Parathyroid adenoma (tissue), 2 donors: ENCODE data around the gene RALB.

Source experiments
- H2AFZ ChIP-seq: fragments of 300-600 bp; sonication (generic); one replicate; pipeline ENCODE4 v1.7.0; 2017; ENCODE audit warnings: antibody characterized with exemption, mild to moderate bottlenecking
- H3K27ac ChIP-seq: fragments of 300-600 bp; sonication (generic); one replicate; pipeline ENCODE4 v1.7.0; 2017
- H3K27me3 ChIP-seq: fragments of 300-600 bp; sonication (generic); one replicate; pipeline ENCODE4 v1.7.0; 2017; ENCODE audit warnings: low read length; ENCODE audit not compliant: control insufficient read depth, insufficient read depth
- H3K36me3 ChIP-seq: fragments of 300-600 bp; sonication (generic); one replicate; pipeline ENCODE4 v1.7.0; 2017; ENCODE audit warnings: low read length; ENCODE audit not compliant: control insufficient read depth, insufficient read depth
- H3K4me1 ChIP-seq: fragments of 300-600 bp; sonication (generic); one replicate; pipeline ENCODE4 v1.7.0; 2017; ENCODE audit warnings: control low read depth
- H3K4me2 ChIP-seq: fragments of 300-600 bp; sonication (generic); one replicate; pipeline ENCODE4 v1.7.0; 2017; ENCODE audit warnings: low read length
- H3K4me3 ChIP-seq: fragments of 300-600 bp; sonication (generic); one replicate; pipeline ENCODE4 v1.7.0; 2017; ENCODE audit warnings: low read depth, low read length
- H3K79me2 ChIP-seq: fragments of 300-600 bp; sonication (generic); one replicate; pipeline ENCODE4 v1.7.0; 2017; ENCODE audit warnings: control low read depth
- H3K9ac ChIP-seq: fragments of 300-600 bp; sonication (generic); one replicate; pipeline ENCODE4 v1.7.0; 2017; ENCODE audit warnings: mild to moderate bottlenecking
- H3K9me3 ChIP-seq: fragments of 300-600 bp; sonication (generic); one replicate; pipeline ENCODE4 v1.7.0; 2017; ENCODE audit warnings: low read length; ENCODE audit not compliant: control insufficient read depth
- TF ChIP-seq, protein P1 (sequence below): fragments of 300-600 bp; sonication (generic); IDR thresholded peaks from one replicate; pipeline ENCODE4 v1.7.0; 2017; ENCODE audit warnings: antibody characterized with exemption, mild to moderate bottlenecking
- donor health status: primary hyperparathyroidism.

Gene RALB

DNA sequence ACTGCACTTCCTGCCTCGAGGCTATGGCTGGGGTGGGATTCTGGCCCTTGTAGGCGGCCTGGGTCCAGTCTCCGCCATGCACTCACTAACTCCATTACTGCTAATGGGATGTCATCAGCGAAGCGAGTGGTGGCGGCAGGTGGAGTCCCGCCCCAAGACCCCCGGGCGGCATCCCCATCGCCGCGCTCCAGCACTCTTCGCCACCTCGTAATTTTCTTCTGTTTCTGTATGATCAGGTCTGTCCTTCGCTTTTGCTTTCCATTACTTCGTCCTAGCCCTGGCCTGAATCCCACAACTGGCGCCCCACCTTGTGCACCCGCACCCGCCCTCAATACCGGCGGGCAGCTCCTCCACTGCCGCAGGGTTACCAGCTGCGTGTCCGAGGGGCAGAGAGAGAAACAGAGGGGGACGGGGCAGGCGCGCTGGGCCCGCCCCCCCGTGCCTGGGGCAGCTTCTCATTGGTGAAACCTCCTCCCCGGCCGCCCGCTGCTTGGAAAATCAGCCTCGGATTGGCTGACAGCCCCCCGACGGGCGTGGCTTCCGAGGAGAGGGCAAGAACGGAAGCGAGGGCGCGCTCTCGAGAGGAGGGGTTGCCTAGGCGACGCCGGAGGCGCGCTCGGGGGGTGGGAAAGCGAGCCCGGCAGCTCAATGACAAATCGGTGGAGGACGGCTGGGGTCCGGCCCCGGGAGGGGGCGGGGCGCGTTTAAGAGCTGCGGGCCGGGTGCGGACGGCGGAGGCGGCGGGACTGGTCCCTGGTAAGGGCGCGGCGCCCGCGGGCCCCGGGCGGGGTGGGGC, at the start of gene RALB:
Gene RALB (plus strand): TSS at position 628 of the 796 bp plus-strand sequence. CDS start 25,813 bp downstream, outside the sequence.
- peak within 1 kb of the TSS; percentile 58 for H2AFZ ChIP-seq
- no peaks in the 10 kb centered on the region for H3K36me3 ChIP-seq
- peak within 1 kb of the TSS; percentile 93 for H3K9ac ChIP-seq
- no peaks in the 10 kb centered on the region for H3K9me3 ChIP-seq
- H3K27me3 ChIP-seq = no peaks in the 10 kb centered on the region
- peaks cover 45% of the 10 kb centered on the region for H3K79me2 ChIP-seq
- peak within 1 kb of the TSS; percentile 75 for H3K4me2 ChIP-seq
- peak within 1 kb of the TSS; percentile 98 for H3K4me3 ChIP-seq
- TF ChIP-seq, protein P1, sequence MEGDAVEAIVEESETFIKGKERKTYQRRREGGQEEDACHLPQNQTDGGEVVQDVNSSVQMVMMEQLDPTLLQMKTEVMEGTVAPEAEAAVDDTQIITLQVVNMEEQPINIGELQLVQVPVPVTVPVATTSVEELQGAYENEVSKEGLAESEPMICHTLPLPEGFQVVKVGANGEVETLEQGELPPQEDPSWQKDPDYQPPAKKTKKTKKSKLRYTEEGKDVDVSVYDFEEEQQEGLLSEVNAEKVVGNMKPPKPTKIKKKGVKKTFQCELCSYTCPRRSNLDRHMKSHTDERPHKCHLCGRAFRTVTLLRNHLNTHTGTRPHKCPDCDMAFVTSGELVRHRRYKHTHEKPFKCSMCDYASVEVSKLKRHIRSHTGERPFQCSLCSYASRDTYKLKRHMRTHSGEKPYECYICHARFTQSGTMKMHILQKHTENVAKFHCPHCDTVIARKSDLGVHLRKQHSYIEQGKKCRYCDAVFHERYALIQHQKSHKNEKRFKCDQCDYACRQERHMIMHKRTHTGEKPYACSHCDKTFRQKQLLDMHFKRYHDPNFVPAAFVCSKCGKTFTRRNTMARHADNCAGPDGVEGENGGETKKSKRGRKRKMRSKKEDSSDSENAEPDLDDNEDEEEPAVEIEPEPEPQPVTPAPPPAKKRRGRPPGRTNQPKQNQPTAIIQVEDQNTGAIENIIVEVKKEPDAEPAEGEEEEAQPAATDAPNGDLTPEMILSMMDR = no peak
- peak within 1 kb of the TSS; percentile 90 for H3K27ac ChIP-seq
- H3K4me1 ChIP-seq = peaks cover 21% of the 10 kb centered on the region

DNA sequence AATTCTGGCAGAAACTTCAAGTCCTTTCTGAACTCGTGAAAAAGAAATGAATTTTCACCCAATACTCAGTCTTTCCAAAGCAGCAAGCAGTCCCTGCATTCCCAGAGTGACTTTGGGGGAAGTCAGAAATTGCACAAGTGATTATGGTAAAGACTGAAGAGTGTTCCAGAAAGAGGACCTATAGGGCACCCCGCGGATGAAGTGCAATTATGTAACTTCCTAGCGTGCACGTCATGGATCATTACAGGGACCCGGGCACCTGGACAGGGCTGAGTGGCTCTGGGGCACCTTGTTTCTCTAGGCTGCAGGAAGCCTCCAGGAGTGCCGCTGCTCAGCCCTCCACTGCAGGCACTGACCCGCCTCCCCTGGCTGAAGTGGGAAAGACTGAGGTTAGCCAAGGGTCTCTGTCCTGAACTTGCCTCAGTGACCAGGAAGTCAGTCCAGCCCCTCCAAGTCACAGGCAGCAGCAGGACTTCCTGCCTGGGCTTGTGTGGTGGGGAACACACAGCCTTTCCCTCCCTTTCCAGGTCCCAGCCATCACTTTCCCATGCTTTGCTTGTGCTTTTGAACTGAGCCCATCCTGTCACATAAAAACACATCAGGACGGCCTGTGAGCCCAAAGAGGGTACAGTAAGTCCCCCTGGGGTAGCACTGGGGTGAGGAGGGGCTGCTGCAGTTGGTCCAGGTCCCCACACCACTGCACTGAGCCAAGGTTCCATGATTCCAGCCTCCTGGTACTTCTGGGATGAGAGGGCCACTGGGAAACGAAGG, 49.2 kb upstream of the RALB start:
- no peaks in the 10 kb centered on the region for H3K27me3 ChIP-seq
- H3K4me2 ChIP-seq = peak overlapping the region; percentile 31
- H2AFZ ChIP-seq = peak overlapping the region; percentile 59
- no peak overlapping the region for H3K9ac ChIP-seq
- H3K4me3 ChIP-seq = no peak overlapping the region
- peak overlapping the region; percentile 13 for H3K27ac ChIP-seq
- H3K4me1 ChIP-seq = peaks cover 11% of the 10 kb centered on the region
- no peaks in the 10 kb centered on the region for H3K9me3 ChIP-seq
- TF ChIP-seq, protein P1 = no peak
- H3K79me2 ChIP-seq = no peaks in the 10 kb centered on the region
- H3K36me3 ChIP-seq = no peaks in the 10 kb centered on the region

GRCh38 chr2:120204022-120204405, 48.6 kb upstream of the RALB start:
- peaks cover 11% of the 10 kb centered on the region for H3K4me1 ChIP-seq
- TF ChIP-seq, protein P1 = peak; percentile 11
- H3K4me3 ChIP-seq = no peak overlapping the region
- no peak overlapping the region for H3K9ac ChIP-seq
- no peak overlapping the region for H2AFZ ChIP-seq
- H3K27ac ChIP-seq = no peak overlapping the region
- no peaks in the 10 kb centered on the region for H3K27me3 ChIP-seq
- H3K4me2 ChIP-seq = no peak overlapping the region
- H3K9me3 ChIP-seq = no peaks in the 10 kb centered on the region
- no peaks in the 10 kb centered on the region for H3K36me3 ChIP-seq
- H3K79me2 ChIP-seq = no peaks in the 10 kb centered on the region

DNA sequence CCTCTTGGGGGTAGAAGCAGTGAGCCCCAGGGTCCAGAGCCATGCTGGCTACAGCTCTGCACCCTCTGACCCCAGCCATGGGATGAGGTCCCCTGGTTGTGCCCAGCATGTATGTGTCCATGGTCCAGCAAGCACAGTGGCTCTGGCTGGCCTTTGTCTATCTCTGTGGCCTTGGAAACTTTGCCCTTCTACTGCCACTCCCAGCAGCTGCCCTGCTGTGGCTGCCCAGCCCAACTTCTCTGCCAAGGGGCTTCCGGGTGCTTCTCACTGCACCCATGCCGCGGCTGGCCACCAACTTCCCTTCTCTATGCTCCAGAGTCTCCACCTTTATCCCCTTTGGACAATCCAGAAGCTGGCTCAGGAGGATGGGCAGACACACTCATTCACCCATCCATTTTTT, 48.2 kb upstream of the RALB start:
- no peak overlapping the region for H3K27ac ChIP-seq
- no peak overlapping the region for H3K4me3 ChIP-seq
- no peaks in the 10 kb centered on the region for H3K79me2 ChIP-seq
- TF ChIP-seq, protein P1 = no peak
- no peak overlapping the region for H3K4me2 ChIP-seq
- H2AFZ ChIP-seq = no peak overlapping the region
- no peaks in the 10 kb centered on the region for H3K9me3 ChIP-seq
- no peaks in the 10 kb centered on the region for H3K36me3 ChIP-seq
- no peak overlapping the region for H3K9ac ChIP-seq
- no peaks in the 10 kb centered on the region for H3K27me3 ChIP-seq
- peaks cover 11% of the 10 kb centered on the region for H3K4me1 ChIP-seq
